Nephron progenitor cell (in vitro differentiated cells): ENCODE data around the gene KLF7.

Source experiments
- DNase-seq: peaks from one replicate; pipeline ENCODE4 v3.0.0; 2021
- H3K27ac Mint-ChIP-seq: 2 replicates; pipeline ENCODE4 v1.8.0; 2021; ENCODE audit warnings: mild to moderate bottlenecking, moderate library complexity, mixed read lengths
- H3K27me3 Mint-ChIP-seq: 2 replicates; pipeline ENCODE4 v1.8.0; 2021; ENCODE audit warnings: mild to moderate bottlenecking, low read depth, mixed read lengths; ENCODE audit not compliant: poor library complexity
- H3K36me3 Mint-ChIP-seq: 2 replicates; pipeline ENCODE4 v1.8.0; 2021; ENCODE audit warnings: low read depth, mixed read lengths
- H3K4me1 Mint-ChIP-seq: 2 replicates; pipeline ENCODE4 v1.8.0; 2021; ENCODE audit warnings: mixed read lengths
- H3K4me3 Mint-ChIP-seq: 2 replicates; pipeline ENCODE4 v1.8.0; 2021; ENCODE audit warnings: mild to moderate bottlenecking, moderate library complexity, mixed read lengths
- H3K9me3 Mint-ChIP-seq: 2 replicates; pipeline ENCODE4 v1.8.0; 2021; ENCODE audit warnings: mild to moderate bottlenecking, moderate library complexity, mixed read lengths
- CTCF ChIP-seq: fragments of 200-600 bp; sonication (generic); IDR thresholded peaks from 2 replicates; pipeline ENCODE4 v1.5.0; 2021; ENCODE audit warnings: antibody characterized with exemption

KLF7 gene

GRCh38 chr2:207087046-207087902 is 78.5 kb downstream of the KLF7 start:
- no peaks in the 10 kb centered on the region for H3K27me3 Mint-ChIP-seq
- peak overlapping the region; percentile 13 for H3K4me3 Mint-ChIP-seq
- no peak for DNase-seq
- no peak for TF ChIP-seq CTCF
- peak overlapping the region; percentile 86 for H3K27ac Mint-ChIP-seq
- no peaks in the 10 kb centered on the region for H3K9me3 Mint-ChIP-seq
- peaks cover 47% of the 10 kb centered on the region for H3K4me1 Mint-ChIP-seq
- H3K36me3 Mint-ChIP-seq, result peaks cover 43% of the 10 kb centered on the region

GRCh38 chr2:207086136-207086535 is 79.6 kb downstream of the KLF7 start:
- no peak for TF ChIP-seq CTCF

GRCh38 chr2:207085110-207085509 is 80.6 kb downstream of the KLF7 start:
- DNase-seq, result no peak
- H3K4me1 Mint-ChIP-seq, result peaks cover 39% of the 10 kb centered on the region

More at GRCh38 chr2:207086136-207086535, 79.6 kb downstream of the KLF7 start:
- Mint-ChIP-seq H3K36me3 (peaks cover 50% of the 10 kb centered on the region), H3K27ac (peak overlapping the region; percentile 86), H3K9me3 (no peaks in the 10 kb centered on the region), H3K4me1 (peaks cover 47% of the 10 kb centered on the region), H3K4me3 (no peak overlapping the region), H3K27me3 (no peaks in the 10 kb centered on the region)
- DNase-seq, result no peak

GRCh38 chr2:207083361-207084110 is 82.2 kb downstream of the KLF7 start:
- no peak for TF ChIP-seq CTCF
- H3K36me3 Mint-ChIP-seq, result peaks cover 73% of the 10 kb centered on the region
- H3K4me1 Mint-ChIP-seq, result peaks cover 24% of the 10 kb centered on the region
- H3K27ac Mint-ChIP-seq, result no peak overlapping the region
- no peak for DNase-seq
- H3K9me3 Mint-ChIP-seq, result no peaks in the 10 kb centered on the region
- no peaks in the 10 kb centered on the region for H3K27me3 Mint-ChIP-seq
- no peak overlapping the region for H3K4me3 Mint-ChIP-seq

More at GRCh38 chr2:207085110-207085509, 80.6 kb downstream of the KLF7 start:
- H3K36me3 Mint-ChIP-seq, result peaks cover 60% of the 10 kb centered on the region
- H3K27me3 Mint-ChIP-seq, result no peaks in the 10 kb centered on the region
- no peak for TF ChIP-seq CTCF
- H3K4me3 Mint-ChIP-seq, result no peak overlapping the region
- no peak overlapping the region for H3K27ac Mint-ChIP-seq
- H3K9me3 Mint-ChIP-seq, result no peaks in the 10 kb centered on the region

- no peak for DNase-seq
- Mint-ChIP-seq H3K36me3 (peaks cover 74% of the 10 kb centered on the region), H3K4me3 (no peak overlapping the region), H3K9me3 (no peaks in the 10 kb centered on the region), H3K27ac (no peak overlapping the region), H3K4me1 (peaks cover 20% of the 10 kb centered on the region), H3K27me3 (no peaks in the 10 kb centered on the region)
- no peak for TF ChIP-seq CTCF
Measured at GRCh38 chr2:207082619-207083018, 83.1 kb downstream of the KLF7 start.
